Measurements from ENCODE around the gene SFTPD.
"Not testable (repeated sequence)": the region's sequence is repeated elsewhere in the genome, so short reads cannot be mapped to it uniquely, and the experiment has no call there.

The SFTPD gene

DNA sequence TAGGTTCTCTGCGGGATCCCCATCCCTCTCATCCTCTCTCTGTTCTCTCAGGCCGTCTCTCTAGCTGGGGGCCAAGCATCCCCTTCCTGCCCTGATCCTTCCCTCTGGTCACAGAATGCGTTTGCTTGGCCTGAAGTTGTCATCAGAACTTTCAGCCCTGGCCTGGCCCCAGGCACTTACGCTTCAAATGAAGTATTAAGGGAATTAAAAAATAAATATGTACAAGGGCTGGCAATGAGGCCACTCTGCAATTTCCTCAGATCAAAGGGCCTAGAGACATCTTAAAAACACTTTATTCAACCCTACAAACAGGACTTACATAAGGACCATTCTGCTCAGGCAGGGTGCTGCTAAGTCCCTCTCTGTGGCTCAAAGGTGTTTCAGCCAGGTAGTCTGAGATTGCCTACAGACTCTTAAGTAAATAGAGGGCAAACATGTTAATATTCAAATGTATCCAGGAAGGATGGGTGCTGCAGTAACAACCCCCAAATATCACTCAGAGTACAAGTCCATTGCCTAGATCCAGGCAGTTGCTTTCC, 16.0 kb downstream of the SFTPD start:
- no peaks in the 10 kb centered on the region for H3K4me1 ChIP-seq (ENCODE audit: control insufficient read depth, insufficient read depth, low read length)
- no peaks in the 10 kb centered on the region for H3K36me3 ChIP-seq (ENCODE audit: insufficient read depth, low read length)
- H3K4me3 ChIP-seq (ENCODE audit: low read length): no peak overlapping the region
- no peak overlapping the region for H3K4me2 ChIP-seq (ENCODE audit: low read length)
- H3K9ac ChIP-seq (ENCODE audit: low read depth, low read length): no peak overlapping the region
- H3K27me3 ChIP-seq (ENCODE audit: control insufficient read depth, insufficient read depth, low read length): peaks cover 19% of the 10 kb centered on the region
- H3K9me3 ChIP-seq (replicated peaks; ENCODE audit: low read length): no peaks in the 10 kb centered on the region

- H3K9ac ChIP-seq (ENCODE audit: low read depth, low read length): no peak overlapping the region
- no peak overlapping the region for H3K4me3 ChIP-seq (ENCODE audit: low read length)
- peaks cover 14% of the 10 kb centered on the region for H3K27me3 ChIP-seq (ENCODE audit: control insufficient read depth, insufficient read depth, low read length)
- no peaks in the 10 kb centered on the region for H3K36me3 ChIP-seq (ENCODE audit: insufficient read depth, low read length)
- H3K4me2 ChIP-seq (ENCODE audit: low read length): no peak overlapping the region
- no peaks in the 10 kb centered on the region for H3K4me1 ChIP-seq (ENCODE audit: control insufficient read depth, insufficient read depth, low read length)
- H3K9me3 ChIP-seq (replicated peaks; ENCODE audit: low read length): no peaks in the 10 kb centered on the region
These were observed 16.6 kb downstream of the SFTPD start for GRCh38 chr10:79932307-79932706.

DNA sequence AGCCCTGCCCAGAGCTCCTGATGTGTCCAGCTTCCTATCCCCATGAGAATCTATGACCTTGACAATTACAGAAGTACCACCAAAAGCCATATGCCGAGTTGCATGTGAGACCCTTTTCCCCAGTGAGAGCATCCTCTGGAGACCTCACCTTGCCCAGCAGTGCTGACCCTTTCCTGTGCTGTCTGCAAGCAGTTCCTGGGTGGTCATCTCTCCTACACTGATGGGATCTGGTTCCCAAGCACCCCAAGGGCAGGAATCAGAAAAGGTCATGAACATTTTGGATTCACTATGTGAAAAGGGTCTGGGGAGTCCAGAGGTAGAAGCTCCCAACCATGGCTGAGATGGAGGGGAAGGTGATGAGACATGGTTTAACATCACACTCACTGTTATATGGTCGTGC, 18.2 kb downstream of the SFTPD start:
- no peak overlapping the region for H3K4me3 ChIP-seq (ENCODE audit: low read length)
- peaks cover 14% of the 10 kb centered on the region for H3K27me3 ChIP-seq (ENCODE audit: control insufficient read depth, insufficient read depth, low read length)
- H3K4me1 ChIP-seq (ENCODE audit: control insufficient read depth, insufficient read depth, low read length): no peaks in the 10 kb centered on the region
- H3K9ac ChIP-seq (ENCODE audit: low read depth, low read length): no peak overlapping the region
- no peaks in the 10 kb centered on the region for H3K36me3 ChIP-seq (ENCODE audit: insufficient read depth, low read length)
- no peak overlapping the region for H3K4me2 ChIP-seq (ENCODE audit: low read length)
- H3K9me3 ChIP-seq (replicated peaks; ENCODE audit: low read length): no peaks in the 10 kb centered on the region

GRCh38 chr10:79930267-79930666, 18.6 kb downstream of the SFTPD start:
- peaks cover 14% of the 10 kb centered on the region for H3K27me3 ChIP-seq (ENCODE audit: control insufficient read depth, insufficient read depth, low read length)

DNA sequence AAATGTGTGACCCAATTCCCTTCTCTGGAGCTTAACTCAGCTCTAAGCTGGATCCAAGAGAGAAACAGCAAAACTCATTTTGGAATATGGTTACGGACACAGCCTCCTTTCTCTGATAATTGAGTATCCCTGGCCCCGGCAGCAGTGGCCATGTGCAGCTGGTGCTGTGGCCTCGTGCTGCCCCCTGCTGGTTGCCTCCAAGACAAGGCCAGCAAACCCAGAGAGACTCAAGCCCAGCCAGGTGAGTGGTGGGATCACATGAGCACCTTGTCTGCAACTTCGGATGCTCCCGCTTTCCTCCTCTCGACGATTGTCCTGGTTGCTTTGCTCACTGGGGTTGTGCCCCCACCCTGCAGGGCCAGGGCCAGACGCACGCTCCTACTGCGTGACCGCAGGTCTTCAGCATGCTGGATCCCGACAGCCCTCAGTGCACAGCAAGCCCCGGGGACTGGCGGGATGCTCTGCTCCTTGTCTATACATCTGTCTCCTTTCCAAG, 19.4 kb downstream of the SFTPD start:
- H3K4me1 ChIP-seq (ENCODE audit: control insufficient read depth, insufficient read depth, low read length): no peaks in the 10 kb centered on the region
- no peaks in the 10 kb centered on the region for H3K36me3 ChIP-seq (ENCODE audit: insufficient read depth, low read length)
- no peak overlapping the region for H3K4me3 ChIP-seq (ENCODE audit: low read length)
- no peak overlapping the region for H3K9ac ChIP-seq (ENCODE audit: low read depth, low read length)
- no peaks in the 10 kb centered on the region for H3K9me3 ChIP-seq (replicated peaks; ENCODE audit: low read length)
- H3K27me3 ChIP-seq (ENCODE audit: control insufficient read depth, insufficient read depth, low read length): peaks cover 14% of the 10 kb centered on the region
- H3K4me2 ChIP-seq (ENCODE audit: low read length): peak overlapping the region; percentile 41

More at GRCh38 chr10:79930267-79930666, 18.6 kb downstream of the SFTPD start:
- H3K4me2 ChIP-seq (ENCODE audit: low read length): no peak overlapping the region
- no peaks in the 10 kb centered on the region for H3K36me3 ChIP-seq (ENCODE audit: insufficient read depth, low read length)
- H3K9me3 ChIP-seq (replicated peaks; ENCODE audit: low read length): no peaks in the 10 kb centered on the region
- no peak overlapping the region for H3K9ac ChIP-seq (ENCODE audit: low read depth, low read length)
- no peaks in the 10 kb centered on the region for H3K4me1 ChIP-seq (ENCODE audit: control insufficient read depth, insufficient read depth, low read length)
- H3K4me3 ChIP-seq (ENCODE audit: low read length): no peak overlapping the region

GRCh38 chr10:79928028-79928583, 20.8 kb downstream of the SFTPD start:
- Histone ChIP-seq H3K9ac (ENCODE audit: low read depth, low read length) (no peak overlapping the region), H3K9me3 (replicated peaks; ENCODE audit: low read length) (no peaks in the 10 kb centered on the region), H3K4me1 (ENCODE audit: control insufficient read depth, insufficient read depth, low read length) (no peaks in the 10 kb centered on the region), H3K4me2 (ENCODE audit: low read length) (no peak overlapping the region), H3K4me3 (ENCODE audit: low read length) (no peak overlapping the region), H3K27me3 (ENCODE audit: control insufficient read depth, insufficient read depth, low read length) (peaks cover 14% of the 10 kb centered on the region), H3K36me3 (ENCODE audit: insufficient read depth, low read length) (no peaks in the 10 kb centered on the region)

GRCh38 chr10:79927111-79927828, 21.6 kb downstream of the SFTPD start:
- Histone ChIP-seq H3K4me3 (ENCODE audit: low read length) (no peak overlapping the region), H3K4me2 (ENCODE audit: low read length) (no peak overlapping the region), H3K4me1 (ENCODE audit: control insufficient read depth, insufficient read depth, low read length) (no peaks in the 10 kb centered on the region), H3K36me3 (ENCODE audit: insufficient read depth, low read length) (no peaks in the 10 kb centered on the region), H3K27me3 (ENCODE audit: control insufficient read depth, insufficient read depth, low read length) (peaks cover 14% of the 10 kb centered on the region), H3K9ac (ENCODE audit: low read depth, low read length) (no peak overlapping the region), H3K9me3 (replicated peaks; ENCODE audit: low read length) (no peaks in the 10 kb centered on the region)

- Histone ChIP-seq H3K36me3 (ENCODE audit: insufficient read depth, low read length) (no peaks in the 10 kb centered on the region), H3K9me3 (replicated peaks; ENCODE audit: low read length) (no peaks in the 10 kb centered on the region), H3K4me2 (ENCODE audit: low read length) (no peak overlapping the region), H3K27me3 (ENCODE audit: control insufficient read depth, insufficient read depth, low read length) (peaks cover 14% of the 10 kb centered on the region), H3K9ac (ENCODE audit: low read depth, low read length) (no peak overlapping the region), H3K4me3 (ENCODE audit: low read length) (no peak overlapping the region), H3K4me1 (ENCODE audit: control insufficient read depth, insufficient read depth, low read length) (no peaks in the 10 kb centered on the region)
These were observed 22.9 kb downstream of the SFTPD start for GRCh38 chr10:79926037-79926436.

DNA sequence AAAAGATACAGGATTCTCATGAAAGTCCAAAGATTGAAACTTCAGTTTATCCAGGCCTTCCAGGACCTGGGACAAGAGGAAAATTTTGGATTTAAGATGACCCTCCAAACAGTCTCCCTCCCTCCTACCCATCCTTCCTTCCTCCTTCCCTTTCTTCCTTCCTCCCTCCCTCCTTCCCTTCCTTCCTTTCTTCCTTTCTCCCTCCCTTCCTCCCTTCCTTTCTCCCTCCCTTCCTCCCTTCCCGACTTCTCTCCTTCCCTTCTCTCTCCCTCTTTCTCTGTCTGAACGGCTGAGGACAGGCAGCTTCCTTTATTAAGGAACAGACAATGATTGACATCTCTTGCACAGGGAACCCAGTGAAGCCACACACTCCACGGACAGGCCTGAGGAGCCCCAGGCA, 23.3 kb downstream of the SFTPD start:
- no peak overlapping the region for H3K9ac ChIP-seq (ENCODE audit: low read depth, low read length)

DNA sequence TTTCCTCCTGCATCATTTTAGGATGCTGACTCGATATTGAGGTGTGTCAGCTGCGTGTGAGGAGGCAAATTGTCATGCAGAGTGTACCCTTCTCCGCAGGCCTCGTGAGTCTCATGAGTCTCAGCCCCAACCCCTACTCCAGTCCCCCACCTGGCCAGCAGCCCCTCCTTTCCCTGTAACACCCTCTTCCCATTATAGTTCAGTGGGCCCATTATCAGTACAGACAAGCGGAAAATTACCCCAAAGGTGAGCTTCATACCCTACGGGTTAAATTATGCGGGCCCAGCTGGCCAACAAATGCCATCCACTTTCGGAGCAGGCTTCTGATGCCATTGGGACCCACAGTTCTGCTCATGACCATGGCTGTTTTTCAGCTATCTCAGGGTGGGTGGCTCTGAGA, 25.2 kb downstream of the SFTPD start:
- no peaks in the 10 kb centered on the region for H3K36me3 ChIP-seq (ENCODE audit: insufficient read depth, low read length)
- no peaks in the 10 kb centered on the region for H3K4me1 ChIP-seq (ENCODE audit: control insufficient read depth, insufficient read depth, low read length)

More for the DNA sequence above, 23.3 kb downstream of the SFTPD start:
- Histone ChIP-seq H3K4me2 (ENCODE audit: low read length) (no peak overlapping the region), H3K9me3 (replicated peaks; ENCODE audit: low read length) (no peaks in the 10 kb centered on the region), H3K27me3 (ENCODE audit: control insufficient read depth, insufficient read depth, low read length) (peaks cover 11% of the 10 kb centered on the region), H3K4me3 (ENCODE audit: low read length) (no peak overlapping the region), H3K4me1 (ENCODE audit: control insufficient read depth, insufficient read depth, low read length) (no peaks in the 10 kb centered on the region), H3K36me3 (ENCODE audit: insufficient read depth, low read length) (no peaks in the 10 kb centered on the region)

GRCh38 chr10:79923145-79923544, 25.8 kb downstream of the SFTPD start:
- Histone ChIP-seq H3K4me2 (ENCODE audit: low read length) (no peak overlapping the region), H3K27me3 (ENCODE audit: control insufficient read depth, insufficient read depth, low read length) (no peaks in the 10 kb centered on the region), H3K4me3 (ENCODE audit: low read length) (no peak overlapping the region), H3K36me3 (ENCODE audit: insufficient read depth, low read length) (no peaks in the 10 kb centered on the region), H3K9me3 (replicated peaks; ENCODE audit: low read length) (no peaks in the 10 kb centered on the region), H3K4me1 (ENCODE audit: control insufficient read depth, insufficient read depth, low read length) (no peaks in the 10 kb centered on the region), H3K9ac (ENCODE audit: low read depth, low read length) (no peak overlapping the region)

More for the DNA sequence above, 25.2 kb downstream of the SFTPD start:
- no peaks in the 10 kb centered on the region for H3K27me3 ChIP-seq (ENCODE audit: control insufficient read depth, insufficient read depth, low read length)
- H3K4me2 ChIP-seq (ENCODE audit: low read length): no peak overlapping the region
- H3K9ac ChIP-seq (ENCODE audit: low read depth, low read length): no peak overlapping the region
- H3K9me3 ChIP-seq (replicated peaks; ENCODE audit: low read length): no peaks in the 10 kb centered on the region
- no peak overlapping the region for H3K4me3 ChIP-seq (ENCODE audit: low read length)

GRCh38 chr10:79922011-79922412, 26.9 kb downstream of the SFTPD start:
- not testable (repeated sequence) for H3K4me2 ChIP-seq (ENCODE audit: low read length); H3K4me1 ChIP-seq (ENCODE audit: control insufficient read depth, insufficient read depth, low read length); H3K36me3 ChIP-seq (ENCODE audit: insufficient read depth, low read length); H3K9ac ChIP-seq (ENCODE audit: low read depth, low read length); H3K27me3 ChIP-seq (ENCODE audit: control insufficient read depth, insufficient read depth, low read length); H3K9me3 ChIP-seq (replicated peaks; ENCODE audit: low read length); H3K4me3 ChIP-seq (ENCODE audit: low read length)
